PC-9 (cell line): ENCODE results near the gene TMEM45A. TPM values are rescaled to one million over a fixed set of nuclear protein-coding genes. Genes with fewer than 3 reads are reported as not detected.
A peak's percentile ranks its signal among the peaks of the same experiment; 100 is the strongest.

Source experiments
- BruUV-seq: library from RNA; stranded (reverse); fragments of 400-500 nt; replicated peaks from 2 replicates; lab custom pipeline; 2021; lab: Mats Ljungman, UMichigan
- CTCF ChIA-PET: fragments of 300-600 bp; sonication (Branson Sonifier 250); formaldehyde crosslinking; loops from one replicate; lab custom pipeline; 2022; ENCODE audit warnings: antibody characterized with exemption; lab: Charles Lee
- POLR2A ChIA-PET: fragments of 300-600 bp; sonication (Branson Sonifier 250); formaldehyde crosslinking; loops from one replicate; lab custom pipeline; 2022; ENCODE audit warnings: antibody characterized with exemption; ENCODE audit not compliant: unreplicated experiment; lab: Charles Lee
- DNase-seq, 2 experiments: peaks; one replicate each; pipeline versions ENCODE4 v3.0.0 to v3.0.0-alpha.2; 2015 to 2022; ENCODE audit warnings: mixed read lengths in 1 of 2
- H2AFZ ChIP-seq: fragments of 200-600 bp; sonication (generic); 2 replicates; pipeline ENCODE4 v1.8.1; 2017; ENCODE audit warnings: antibody characterized with exemption
- H3F3A ChIP-seq: fragments of 200-600 bp; sonication (generic); 2 replicates; pipeline ENCODE4 v1.8.1; 2017; ENCODE audit warnings: antibody characterized with exemption, mild to moderate bottlenecking, low read depth; ENCODE audit not compliant: insufficient read depth
- H3K27ac ChIP-seq: fragments of 200-600 bp; sonication (generic); 2 replicates; pipeline ENCODE4 v1.6.1; 2016; ENCODE audit warnings: mixed run types
- H3K27me3 ChIP-seq: fragments of 200-600 bp; sonication (generic); 2 replicates; pipeline ENCODE4 v1.6.1; 2016; ENCODE audit warnings: low read depth, mixed run types; ENCODE audit not compliant: insufficient read depth
- H3K36me3 ChIP-seq: fragments of 200-600 bp; sonication (generic); 2 replicates; pipeline ENCODE4 v1.6.1; 2016; ENCODE audit warnings: low read depth, mixed run types
- H3K4me1 ChIP-seq: fragments of 200-600 bp; sonication (generic); replicated peaks from 2 replicates; pipeline ENCODE4 v1.6.1; 2016; ENCODE audit warnings: mixed run types; ENCODE audit not compliant: insufficient read depth
- H3K4me2 ChIP-seq: fragments of 200-600 bp; sonication (generic); 2 replicates; pipeline ENCODE4 v1.6.1; 2017; ENCODE audit warnings: mixed run types
- H3K4me3 ChIP-seq: fragments of 200-600 bp; sonication (generic); 2 replicates; pipeline ENCODE4 v1.6.1; 2016; ENCODE audit warnings: mixed run types
- H3K79me2 ChIP-seq: fragments of 200-600 bp; sonication (generic); 2 replicates; pipeline ENCODE4 v1.6.1; 2017; ENCODE audit warnings: low read depth, mixed run types
- H3K9me2 ChIP-seq: fragments of 200-600 bp; sonication (generic); 2 replicates; pipeline ENCODE4 v1.8.1; 2017; ENCODE audit warnings: mild to moderate bottlenecking; ENCODE audit not compliant: insufficient read depth
- H3K9me3 ChIP-seq: fragments of 200-600 bp; sonication (generic); 2 replicates; pipeline ENCODE4 v1.8.1; 2016; ENCODE audit warnings: low read depth; ENCODE audit not compliant: insufficient read depth
- H4K20me1 ChIP-seq: fragments of 200-600 bp; sonication (generic); 2 replicates; pipeline ENCODE4 v1.8.1; 2017; ENCODE audit not compliant: insufficient read depth
- CTCF ChIP-seq: fragments of 200-600 bp; sonication (generic); conservative IDR thresholded peaks from 2 replicates; pipeline ENCODE4 v1.6.1; 2017; ENCODE audit warnings: mixed run types, antibody characterized with exemption, mild to moderate bottlenecking, moderate library complexity
- EZH2 ChIP-seq: fragments of 200-600 bp; sonication (generic); IDR thresholded peaks from 2 replicates; pipeline ENCODE4 v1.8.0; 2017; ENCODE audit warnings: antibody characterized with exemption, low read depth
- intact Hi-C: fragments of 100-400 bp; cut with micrococcal nuclease; formaldehyde crosslinking; loops from one replicate; pipeline ENCODE4 v1.10.0; 2022; ENCODE audit not compliant: unreplicated experiment
- total RNA-seq: library from RNA; stranded (reverse); gene quantifications from 2 replicates; pipeline ENCODE4 v1.2.3, GENCODE V29; 2021

Gene TMEM45A
- total RNA-seq, 1 experiment from 2014 or later, result 31.1 TPM

- no peak overlapping the region for H2AFZ ChIP-seq
- BruUV-seq, result no TSS peak
- no peaks in the 10 kb centered on the region for H4K20me1 ChIP-seq
- H3K36me3 ChIP-seq, result no peaks in the 10 kb centered on the region
- H3K4me1 ChIP-seq, result peaks cover 16% of the 10 kb centered on the region
- H3K9me2 ChIP-seq, result no peaks in the 10 kb centered on the region
- no peaks in the 10 kb centered on the region for H3K27me3 ChIP-seq
- H3K4me2 ChIP-seq, result no peak overlapping the region
- no peaks in the 10 kb centered on the region for H3K79me2 ChIP-seq
- ChIA-PET CTCF (no interaction called here), POLR2A (no interaction called here)
- TF ChIP-seq CTCF (no peak), EZH2 (no peak)
- no peak overlapping the region for H3K27ac ChIP-seq
- intact Hi-C loops, result no loop called here
- no peaks in the 10 kb centered on the region for H3K9me3 ChIP-seq
- no peak overlapping the region for H3K4me3 ChIP-seq
- peaks cover 18% of the 10 kb centered on the region; the same call in 1 of the 2 replicates for H3F3A ChIP-seq
- no peak for DNase-seq
Observed at GRCh38 chr3:100554373-100554676, 61.9 kb downstream of the TMEM45A start.

- ChIA-PET POLR2A (no interaction called here), CTCF (no interaction called here)
- intact Hi-C loops, result no loop called here
- no peak overlapping the region for H3K4me3 ChIP-seq
- no peaks in the 10 kb centered on the region for H3K27me3 ChIP-seq
- BruUV-seq, result no TSS peak
- H3K36me3 ChIP-seq, result no peaks in the 10 kb centered on the region
- no peak overlapping the region for H3K4me2 ChIP-seq
- no peak overlapping the region for H2AFZ ChIP-seq
- peaks cover 16% of the 10 kb centered on the region for H3K4me1 ChIP-seq
- DNase-seq, result peak; percentile 28 to 68
- TF ChIP-seq CTCF (no peak), EZH2 (no peak)
- H3F3A ChIP-seq, result peaks cover 14% of the 10 kb centered on the region; the same call in 1 of the 2 replicates
- no peaks in the 10 kb centered on the region for H3K9me3 ChIP-seq
- no peaks in the 10 kb centered on the region for H3K9me2 ChIP-seq
- H3K79me2 ChIP-seq, result no peaks in the 10 kb centered on the region
- no peak overlapping the region for H3K27ac ChIP-seq
- no peaks in the 10 kb centered on the region for H4K20me1 ChIP-seq
Observed at GRCh38 chr3:100556673-100557310, 64.4 kb downstream of the TMEM45A start.

GRCh38 chr3:100558233-100558632 lies 65.8 kb downstream of the TMEM45A start:
- no peak for DNase-seq
- ChIA-PET CTCF (no interaction called here), POLR2A (no interaction called here)
- no TSS peak for BruUV-seq
- Histone ChIP-seq H3K9me3 (no peaks in the 10 kb centered on the region), H4K20me1 (no peaks in the 10 kb centered on the region), H3K4me3 (no peak overlapping the region), H3K79me2 (no peaks in the 10 kb centered on the region), H3K27ac (no peak overlapping the region), H3K4me2 (no peak overlapping the region), H3K9me2 (no peaks in the 10 kb centered on the region), H3K4me1 (peaks cover 16% of the 10 kb centered on the region), H3K36me3 (no peaks in the 10 kb centered on the region), H3F3A (peaks cover 14% of the 10 kb centered on the region; the same call in 1 of the 2 replicates), H3K27me3 (no peaks in the 10 kb centered on the region), H2AFZ (no peak overlapping the region)
- intact Hi-C loops, result no loop called here
- no peak for TF ChIP-seq EZH2
- no peak for TF ChIP-seq CTCF
